NOMO-1 (cell line): ENCODE data around the gene IGSF21.

Experiments used
- DNase-seq, 2 experiments: peaks; one replicate each; lab custom pipeline; 2025; ENCODE audit not compliant: unreplicated experiment in 2 of 2; lab: John Stamatoyannopoulos, UW

Gene IGSF21

DNA sequence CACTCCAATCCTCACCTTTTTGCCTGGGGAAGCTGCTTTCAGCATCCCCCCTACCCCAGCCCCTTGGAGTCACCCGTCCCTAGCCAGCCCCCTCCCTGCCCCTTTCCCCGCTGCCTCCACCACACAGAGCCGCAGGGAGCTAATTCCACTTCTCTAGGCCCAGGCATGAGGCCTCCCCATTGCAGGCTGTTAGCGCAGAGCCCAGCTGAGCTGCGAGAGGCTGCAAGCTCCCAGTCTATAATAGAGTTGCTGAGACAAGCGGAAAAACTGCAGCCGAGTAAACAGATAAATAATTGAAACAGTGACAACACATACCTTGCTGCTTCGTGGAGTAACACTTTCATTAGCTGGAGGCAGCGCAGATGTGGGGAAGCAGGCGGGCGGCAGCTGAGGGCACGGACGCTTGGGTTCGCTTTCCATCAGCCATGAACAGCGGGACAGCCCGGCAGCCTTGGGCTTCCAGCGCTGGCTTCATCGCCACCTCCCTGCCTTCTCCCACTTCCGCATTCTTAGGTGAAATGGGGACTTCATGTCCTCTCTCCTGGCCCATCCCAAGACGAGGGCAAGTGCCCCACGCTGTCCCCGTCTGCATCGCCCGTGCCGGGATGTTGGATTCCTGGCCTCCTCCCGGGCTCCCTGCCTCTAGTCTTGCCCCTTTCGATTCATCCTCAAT, 183.3 kb downstream of the IGSF21 start:
- DNase-seq = no peak

DNA sequence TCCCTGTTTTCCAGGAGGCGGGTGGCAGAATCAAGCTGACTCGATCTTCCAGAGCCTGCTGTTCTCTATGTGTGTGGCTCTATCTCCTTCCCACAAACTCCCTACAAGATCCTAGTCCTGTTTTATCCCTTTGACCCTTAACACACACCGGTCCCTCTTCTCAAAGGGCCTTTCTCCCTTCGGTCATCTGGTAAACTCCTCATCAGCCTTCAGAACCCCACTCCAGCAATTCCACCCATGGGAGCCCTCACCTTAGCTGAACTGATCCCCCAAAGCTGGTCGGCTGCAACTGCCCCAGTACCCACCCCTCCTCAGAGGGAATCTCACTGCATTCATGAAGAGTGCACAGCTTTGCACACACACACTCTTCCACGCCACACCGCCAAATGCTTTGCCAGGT, 184.9 kb downstream of the IGSF21 start:
- DNase-seq = no peak

DNA sequence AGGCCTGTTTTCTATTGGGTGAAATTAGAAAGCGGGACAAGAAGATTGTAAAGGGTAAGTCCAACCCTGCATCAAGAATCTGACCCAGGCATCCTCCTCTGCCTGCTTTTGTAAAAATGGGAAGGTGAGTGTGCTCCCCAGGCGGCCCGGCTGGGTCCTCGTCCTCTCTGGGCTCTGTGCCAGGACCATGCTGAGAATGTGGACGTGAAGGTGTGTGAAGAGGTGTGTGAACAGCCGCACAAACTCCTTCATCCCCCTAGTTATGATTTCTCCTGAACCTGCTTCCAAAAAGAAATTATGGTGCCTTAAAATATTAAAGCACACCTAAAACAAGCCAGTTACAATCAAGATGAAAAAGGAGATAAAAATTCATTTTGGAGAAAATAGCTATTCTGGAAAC, 185.7 kb downstream of the IGSF21 start:
- no peak for DNase-seq

DNA sequence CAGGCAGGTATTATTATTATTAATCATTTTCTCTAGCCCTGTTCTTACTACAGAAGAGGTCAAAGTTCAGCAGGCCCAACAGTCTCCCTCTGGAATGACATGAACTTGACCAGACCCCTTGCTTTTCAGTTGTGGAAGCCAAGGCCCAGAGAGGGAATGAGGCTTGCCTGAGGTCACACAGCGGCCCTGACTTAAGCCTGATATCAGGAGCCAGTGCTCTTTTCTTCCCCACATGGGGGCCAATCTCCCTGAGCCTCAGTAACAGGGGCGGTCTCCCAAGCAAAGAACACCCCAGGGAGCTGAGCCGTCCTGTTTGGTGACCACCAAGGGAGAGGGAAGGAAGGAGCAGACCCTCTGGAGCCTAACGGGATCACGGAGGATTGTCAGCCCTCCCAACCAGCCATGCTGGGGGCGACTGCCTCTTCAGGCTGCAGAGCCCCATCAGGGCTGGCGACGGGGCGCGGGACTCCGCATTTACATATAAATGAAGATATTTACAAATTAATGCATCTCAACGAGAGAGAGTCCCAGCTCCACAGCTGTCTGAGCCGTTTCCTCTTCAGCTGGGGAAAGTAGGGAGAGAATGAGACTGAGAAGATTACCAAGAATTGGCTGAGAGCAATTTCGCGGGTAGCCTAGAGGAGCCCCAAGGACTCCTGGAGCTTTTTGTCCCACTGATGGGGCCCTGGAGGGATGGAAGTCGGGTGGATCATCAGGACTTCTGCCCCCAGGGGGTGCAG, 187.0 kb downstream of the IGSF21 start:
- no peak for DNase-seq

- no peak for DNase-seq
Observed at GRCh38 chr1:18297896-18298648, 190.5 kb downstream of the IGSF21 start.

DNA sequence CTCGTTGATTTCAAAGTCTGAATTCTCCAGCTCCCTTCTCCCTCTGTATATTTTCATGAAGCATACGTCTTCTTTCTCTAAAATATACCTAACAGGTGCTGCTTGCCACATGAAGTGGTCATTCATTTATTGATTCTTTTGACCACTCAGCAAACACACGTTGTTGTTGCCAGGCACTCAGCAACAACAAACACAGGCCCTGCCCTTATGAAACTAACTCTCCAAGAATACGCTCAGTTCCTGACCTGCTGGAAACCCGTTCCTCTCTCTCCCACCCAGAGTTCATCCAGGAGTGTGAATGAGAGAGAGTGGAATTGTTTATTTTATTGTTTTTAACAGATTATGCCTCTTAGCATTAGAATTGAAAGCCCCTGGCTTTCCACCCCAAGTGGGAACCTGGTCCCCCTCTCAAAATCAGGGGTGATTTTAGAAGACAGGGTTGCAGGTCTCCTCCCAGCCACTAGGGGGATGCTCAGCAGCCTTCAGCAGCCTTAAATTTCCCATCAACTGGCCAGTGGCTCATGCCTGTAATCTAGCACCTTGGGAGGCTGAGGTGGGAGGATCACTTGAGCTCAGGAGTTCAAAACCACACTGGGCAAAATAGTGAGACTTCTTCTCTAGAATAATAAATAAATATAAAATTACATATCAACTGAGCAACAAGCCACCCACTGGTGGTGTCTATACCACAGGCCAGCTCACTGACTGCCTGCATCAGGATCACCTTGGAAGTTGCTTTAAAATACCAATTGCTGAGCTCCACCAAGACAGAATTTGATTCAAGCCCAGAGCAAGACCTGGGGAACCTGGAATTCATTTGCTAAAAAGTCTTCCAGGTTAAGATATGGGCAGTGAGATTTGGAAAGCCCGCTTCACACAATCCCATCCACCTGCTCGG, 192.1 kb downstream of the IGSF21 start:
- no peak for DNase-seq

GRCh38 chr1:18300376-18300775, 192.8 kb downstream of the IGSF21 start:
- DNase-seq = no peak

DNA sequence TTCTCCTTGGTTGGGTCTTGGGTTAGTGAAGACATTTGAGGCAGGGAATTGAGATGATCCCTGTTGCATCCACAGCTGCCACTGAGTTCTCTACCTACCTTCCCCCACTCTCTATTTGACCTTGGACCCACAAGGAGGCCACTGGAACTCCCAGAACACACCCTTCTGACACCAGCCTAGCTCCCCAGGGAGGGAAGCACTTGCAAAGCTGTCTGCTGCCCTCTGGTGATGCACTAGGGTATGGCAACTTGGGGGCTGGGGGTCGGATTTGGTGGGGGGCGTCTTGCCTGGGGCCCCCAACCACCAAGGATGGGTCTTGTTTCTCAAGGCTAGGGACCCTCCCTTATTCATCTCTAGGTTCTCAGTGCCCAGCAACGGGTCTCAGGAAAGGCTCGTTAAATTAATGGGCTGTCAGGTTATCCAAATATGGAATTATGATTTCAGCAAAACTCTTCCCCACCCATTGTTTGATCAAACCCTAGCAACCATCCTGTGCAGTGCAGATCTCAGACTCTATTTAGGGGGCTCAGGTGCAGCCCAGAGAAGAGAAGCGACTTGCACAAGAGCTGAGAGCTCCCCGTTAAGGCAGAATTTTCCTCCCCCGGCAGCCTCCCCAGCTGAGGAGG, 195.3 kb downstream of the IGSF21 start:
- no peak for DNase-seq

DNA sequence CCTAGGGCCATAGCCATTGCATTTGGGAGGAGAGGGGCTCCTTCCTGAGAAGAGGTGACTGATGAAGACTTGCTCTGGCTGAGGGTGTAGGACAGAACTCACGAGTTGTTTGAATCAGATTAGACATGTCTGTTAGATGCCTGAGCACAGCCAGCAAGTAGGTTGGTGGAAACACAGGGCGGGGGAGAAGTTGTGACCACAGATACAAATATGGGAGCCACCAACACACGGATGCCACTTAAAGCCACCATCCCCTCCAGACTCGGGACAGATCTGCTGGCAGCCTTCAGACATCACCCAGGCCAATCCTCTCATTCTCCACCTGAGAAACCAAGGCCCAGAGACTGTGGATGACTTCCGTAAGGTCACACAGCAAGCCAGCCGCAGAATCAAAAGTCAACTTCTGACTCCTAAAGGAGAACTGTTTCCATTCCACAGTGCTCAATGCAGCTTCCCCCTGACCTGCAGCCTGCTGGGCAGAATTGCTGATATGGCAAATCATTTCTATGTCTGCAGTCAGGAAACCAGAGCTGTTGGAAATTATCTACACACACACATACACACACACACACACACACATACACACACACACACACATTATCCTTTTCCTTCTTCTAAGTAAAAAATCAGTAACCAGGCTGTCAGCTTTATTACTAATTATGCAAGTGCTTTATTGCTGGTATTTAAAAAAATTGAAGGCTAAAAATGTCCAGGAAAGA, 196.7 kb downstream of the IGSF21 start:
- no peak for DNase-seq

GRCh38 chr1:18305182-18305795, 197.7 kb downstream of the IGSF21 start:
- DNase-seq = no peak

GRCh38 chr1:18307329-18307898, 199.8 kb downstream of the IGSF21 start:
- no peak for DNase-seq

DNA sequence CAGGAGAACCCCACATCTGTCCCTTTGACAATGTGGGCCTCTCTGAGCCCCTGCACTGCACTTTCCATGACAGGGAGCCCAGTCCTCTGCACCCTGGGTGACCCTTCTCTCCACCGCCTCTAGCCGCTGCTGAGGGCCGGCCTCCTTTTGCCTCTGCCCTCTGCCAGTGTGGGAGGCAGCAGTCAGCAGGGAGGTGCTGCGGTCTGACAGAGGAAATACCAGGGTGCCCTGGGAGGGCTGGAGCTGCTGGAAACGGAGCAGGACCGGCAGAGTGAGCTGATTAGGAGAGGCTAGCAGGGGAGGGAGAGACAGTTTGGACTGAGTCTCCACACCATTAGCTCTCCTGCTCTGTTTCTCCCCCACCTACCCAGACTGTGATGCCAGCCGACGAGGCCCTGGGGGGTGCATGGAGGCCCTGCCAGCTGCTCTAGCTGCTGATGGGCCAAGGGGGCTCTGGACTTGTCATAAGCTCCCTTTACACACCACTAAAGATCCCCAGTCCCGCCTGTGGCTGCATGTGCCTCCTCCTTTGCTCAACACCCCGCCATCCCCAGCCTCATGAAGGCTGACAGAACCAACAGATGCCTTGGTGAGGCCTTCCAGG, 202.1 kb downstream of the IGSF21 start:
- DNase-seq = no peak

DNA sequence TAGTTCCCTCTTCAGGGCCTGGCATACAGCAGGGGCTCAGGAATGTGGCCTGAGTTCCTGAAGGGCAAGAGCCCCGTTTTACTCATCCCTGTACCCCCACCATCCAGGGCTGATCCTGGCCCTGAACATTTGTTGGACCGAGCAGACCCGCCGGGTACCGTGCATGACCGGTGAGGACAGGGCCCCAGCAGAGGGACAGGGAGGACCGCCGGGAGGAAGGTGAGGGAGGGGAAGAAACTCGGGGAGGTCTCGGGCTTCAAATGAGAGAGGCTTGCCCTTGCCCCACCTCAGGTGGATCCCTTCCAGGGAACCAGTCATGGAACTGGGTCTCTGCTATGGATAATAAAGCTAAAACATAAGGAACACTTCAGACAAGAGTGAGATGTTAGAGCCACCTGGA, 205.4 kb downstream of the IGSF21 start:
- no peak for DNase-seq

DNA sequence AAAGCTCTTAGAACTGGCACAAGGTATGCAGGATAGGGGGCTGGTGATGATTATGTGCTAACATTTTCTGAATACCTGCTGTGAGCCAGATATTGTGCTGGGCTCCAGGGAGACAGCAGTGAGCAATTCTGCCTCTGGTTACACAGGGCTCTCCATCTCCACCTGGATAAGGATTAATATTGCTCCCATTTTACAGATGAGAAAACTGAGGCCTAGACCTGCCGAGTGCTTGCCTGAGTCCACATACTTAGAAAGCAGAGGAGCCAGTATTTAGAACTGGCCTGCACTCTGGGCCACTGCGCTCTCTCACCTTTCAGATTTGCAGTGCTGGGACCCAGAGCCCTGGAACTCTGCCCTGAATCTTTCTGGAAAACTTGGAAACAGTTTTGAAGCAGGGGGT, 205.9 kb downstream of the IGSF21 start:
- no peak for DNase-seq

GRCh38 chr1:18314399-18314798, 206.8 kb downstream of the IGSF21 start:
- DNase-seq = no peak

GRCh38 chr1:18315449-18315848, 207.9 kb downstream of the IGSF21 start:
- no peak for DNase-seq

GRCh38 chr1:18316764-18317163, 209.2 kb downstream of the IGSF21 start:
- DNase-seq = no peak

DNA sequence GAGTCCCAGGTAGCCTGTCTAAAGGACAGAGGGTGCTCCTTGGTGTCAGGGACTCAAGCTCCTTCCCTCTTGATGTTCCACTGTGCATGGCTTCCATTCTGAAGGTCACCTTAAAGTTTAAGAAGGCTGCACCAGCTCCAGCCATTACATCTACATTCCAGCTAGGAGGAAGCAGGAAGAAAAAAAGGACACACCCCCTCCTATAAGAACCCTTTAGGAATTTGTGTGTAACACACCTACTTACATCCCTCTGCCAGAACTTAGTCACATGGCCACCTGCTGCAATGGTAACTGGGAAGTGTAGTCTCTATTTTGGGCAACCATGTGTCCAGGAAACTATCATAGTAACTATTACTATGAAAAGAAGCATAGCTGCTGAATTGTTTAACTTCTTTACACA, 211.5 kb downstream of the IGSF21 start:
- DNase-seq = no peak

GRCh38 chr1:18320051-18320450, 212.5 kb downstream of the IGSF21 start:
- no peak for DNase-seq
